Gastrocnemius medialis (tissue), 4 donors: Measurements from ENCODE around the gene BANF2. TPM values are rescaled to one million over a fixed set of nuclear protein-coding genes. Genes with fewer than 3 reads are reported as not detected.

ENCODE experiments used
- ATAC-seq, 2 donors: fragments of 150-250 bp; one replicate each; pipeline ENCODE4 v1.9.1; 2016
- DNase-seq, 2 donors: peaks; one replicate each; pipeline ENCODE4 v3.0.0-alpha.2; 2019
- H3K27ac ChIP-seq, 4 donors: fragments of 200-600 bp; sonication (generic); 1 replicate in 1 of 4; 2 replicates in 3 of 4; pipeline ENCODE4 v1.5.1; 2016 to 2018; ENCODE audit warnings: mild to moderate bottlenecking in 2 of 4, moderate library complexity in 1 of 4
- H3K27me3 ChIP-seq, 3 donors: fragments of 200-600 bp; sonication (generic) in 2 of 3; 1 replicate in 1 of 3; 2 replicates in 2 of 3; pipeline versions ENCODE4 v1.5.1 to v1.6.0; 2016 to 2019; ENCODE audit warnings: mild to moderate bottlenecking in 1 of 3, moderate library complexity in 1 of 3
- H3K36me3 ChIP-seq, 2 donors: fragments of 200-600 bp; sonication (generic) in 1 of 2; one replicate each; pipeline ENCODE4 v1.5.1; 2017 to 2018
- H3K4me1 ChIP-seq, 2 donors: fragments of 200-600 bp; sonication (generic) in 1 of 2; one replicate each; pipeline ENCODE4 v1.5.1; 2016 to 2017; ENCODE audit warnings: mild to moderate bottlenecking in 2 of 2
- H3K4me3 ChIP-seq, 4 donors: fragments of 200-600 bp; sonication (generic) in 3 of 4; 1 replicate in 1 of 4; 2 replicates in 3 of 4; pipeline ENCODE4 v1.5.1; 2016 to 2019; ENCODE audit warnings: mild to moderate bottlenecking in 2 of 4
- H3K9me3 ChIP-seq, 3 donors: fragments of 200-600 bp; sonication (generic) in 2 of 3; 1 replicate in 1 of 3; 2 replicates in 2 of 3; pipeline ENCODE4 v1.5.1; 2016 to 2019
- CTCF ChIP-seq, 5 experiments: fragments of 450-650 bp in 3 of 5; fragments of 200-600 bp in 2 of 5; sonication (generic) in 2 of 5; IDR thresholded peaks in 4 of 5; conservative IDR thresholded peaks in 1 of 5; 1 replicate in 4 of 5; 2 replicates in 1 of 5; pipeline ENCODE4 v1.5.1; 2016 to 2019; ENCODE audit warnings: antibody characterized with exemption in 5 of 5, mild to moderate bottlenecking in 3 of 5, moderate library complexity in 3 of 5
- POLR2A ChIP-seq, 2 donors: fragments of 450-650 bp; IDR thresholded peaks; one replicate each; pipeline ENCODE4 v1.6.1; 2017; ENCODE audit warnings: antibody characterized with exemption in 2 of 2, mild to moderate bottlenecking in 2 of 2, moderate library complexity in 2 of 2
- in situ Hi-C, 4 donors: fragments of 200-750 bp; cut with MboI; loops; one replicate each; pipeline versions ENCODE4 v1.15.0 to v1.8.0; 2017; ENCODE audit warnings: low sequenced_read_pairs in 4 of 4
- intact Hi-C: fragments of 100-400 bp; cut with DNase I; formaldehyde crosslinking; loops from one replicate; pipeline ENCODE4 v1.15.1; 2023; ENCODE audit warnings: low total_unique reads
- total RNA-seq, 4 donors: library from RNA; depleted of rRNA; stranded (reverse); fragments of >200 nt; gene quantifications; one replicate each; pipeline versions ENCODE4 v1.1.0 to v1.2.3, GENCODE V29; 2016

The BANF2 gene
- total RNA-seq, 4 donors from 2014 or later: not detected

- Histone ChIP-seq H3K4me1 (no peaks in the 10 kb centered on the region), H3K36me3 (no peaks in the 10 kb centered on the region), H3K27ac (no peak overlapping the region), H3K27me3 (no peaks in the 10 kb centered on the region), H3K4me3 (no peak overlapping the region), H3K9me3 (no peaks in the 10 kb centered on the region)
- in situ Hi-C loops (no loop called here), intact Hi-C loops (no loop called here)
- no peak for TF ChIP-seq CTCF (IDR thresholded peaks at IDR 0.05 in 4 of 5, conservative IDR thresholded peaks at IDR 0.05 in 1 of 5)
- TF ChIP-seq POLR2A (IDR thresholded peaks at IDR 0.05): no peak
- no peak for DNase-seq
- ATAC-seq: no peak
Measured at GRCh38 chr20:17732907-17733521, 33.2 kb downstream of the BANF2 start.

GRCh38 chr20:17733767-17734304, 34.1 kb downstream of the BANF2 start:
- ATAC-seq (no peak), DNase-seq (no peak)
- H3K36me3 ChIP-seq: no peaks in the 10 kb centered on the region
- in situ Hi-C loops: no loop called here
- no peak overlapping the region for H3K27ac ChIP-seq
- H3K27me3 ChIP-seq: no peaks in the 10 kb centered on the region
- intact Hi-C loops: no loop called here
- no peaks in the 10 kb centered on the region for H3K4me1 ChIP-seq
- no peak overlapping the region for H3K4me3 ChIP-seq
- TF ChIP-seq POLR2A (IDR thresholded peaks at IDR 0.05) (no peak), CTCF (IDR thresholded peaks at IDR 0.05 in 4 of 5, conservative IDR thresholded peaks at IDR 0.05 in 1 of 5) (no peak)
- H3K9me3 ChIP-seq: no peaks in the 10 kb centered on the region

GRCh38 chr20:17734374-17734773, 34.6 kb downstream of the BANF2 start:
- intact Hi-C loops (no loop called here), in situ Hi-C loops (no loop called here)
- DNase-seq: no peak
- no peak for ATAC-seq
- no peaks in the 10 kb centered on the region for H3K27me3 ChIP-seq
- no peaks in the 10 kb centered on the region for H3K36me3 ChIP-seq
- H3K4me3 ChIP-seq: no peak overlapping the region
- H3K9me3 ChIP-seq: no peaks in the 10 kb centered on the region
- H3K27ac ChIP-seq: no peak overlapping the region
- H3K4me1 ChIP-seq: no peaks in the 10 kb centered on the region
- no peak for TF ChIP-seq POLR2A (IDR thresholded peaks at IDR 0.05)
- TF ChIP-seq CTCF (IDR thresholded peaks at IDR 0.05 in 4 of 5, conservative IDR thresholded peaks at IDR 0.05 in 1 of 5): no peak

GRCh38 chr20:17735206-17735804, 35.5 kb downstream of the BANF2 start:
- TF ChIP-seq POLR2A (IDR thresholded peaks at IDR 0.05) (no peak), CTCF (IDR thresholded peaks at IDR 0.05 in 4 of 5, conservative IDR thresholded peaks at IDR 0.05 in 1 of 5) (no peak)
- no peak for ATAC-seq
- in situ Hi-C loops: no loop called here

More at GRCh38 chr20:17735206-17735804, 35.5 kb downstream of the BANF2 start:
- H3K9me3 ChIP-seq: no peaks in the 10 kb centered on the region
- no peaks in the 10 kb centered on the region for H3K36me3 ChIP-seq
- intact Hi-C loops: no loop called here
- H3K27ac ChIP-seq: no peak overlapping the region
- H3K27me3 ChIP-seq: no peaks in the 10 kb centered on the region
- DNase-seq: no peak
- H3K4me3 ChIP-seq: no peak overlapping the region
- no peaks in the 10 kb centered on the region for H3K4me1 ChIP-seq
